Keratinocyte (primary cell): Measurements from ENCODE around the gene MTF1. TPM values are rescaled to one million over a fixed set of nuclear protein-coding genes. Genes with fewer than 3 reads are reported as not detected.

Experiments used
- DNase-seq: peaks from one replicate; pipeline ENCODE4 v3.0.0-alpha.2; 2011; ENCODE audit warnings: low read depth, missing footprints, low spot score
- FAIRE-seq: peaks from 2 replicates; lab custom pipeline; 2011; peaks lifted over from hg19 to GRCh38; lab: Jason Lieb, UNC
- H2AFZ ChIP-seq: 2 replicates; pipeline ENCODE4 v1.6.0; 2012; ENCODE audit warnings: low read length, control low read depth, inconsistent platforms; ENCODE audit not compliant: control insufficient read depth
- H3K27ac ChIP-seq: 2 replicates; pipeline ENCODE4 v1.5.1; 2011; ENCODE audit warnings: low read length; ENCODE audit not compliant: control insufficient read depth, insufficient read depth
- H3K27me3 ChIP-seq: 3 replicates; pipeline ENCODE4 v1.6.0; 2011; ENCODE audit warnings: low read length; ENCODE audit not compliant: control insufficient read depth, insufficient read depth; ENCODE audit errors: extremely low read depth
- H3K36me3 ChIP-seq, 2 experiments: 2 replicates in 1 of 2; 3 replicates in 1 of 2; pipeline ENCODE4 v1.5.1; 2011; ENCODE audit warnings: low read length in 2 of 2, mild to moderate bottlenecking in 1 of 2; ENCODE audit not compliant: control insufficient read depth in 2 of 2, insufficient read depth in 2 of 2; ENCODE audit errors: extremely low read depth in 1 of 2
- H3K4me1 ChIP-seq: 3 replicates; pipeline ENCODE4 v1.5.1; 2011; ENCODE audit warnings: low read length; ENCODE audit not compliant: control insufficient read depth, insufficient read depth; ENCODE audit errors: extremely low read depth
- H3K4me2 ChIP-seq: 3 replicates; pipeline ENCODE4 v1.6.0; 2011; ENCODE audit warnings: low read depth, low read length; ENCODE audit not compliant: control insufficient read depth, insufficient read depth; ENCODE audit errors: extremely low read depth
- H3K4me3 ChIP-seq, 3 experiments: fragments of 200-600 bp in 1 of 3; sonication (generic) in 1 of 3; 2 replicates in 2 of 3; 3 replicates in 1 of 3; pipeline ENCODE4 v1.5.1; 2011 to 2016; ENCODE audit warnings: low read length in 3 of 3, mild to moderate bottlenecking in 3 of 3, control low read depth in 2 of 3, inconsistent platforms in 1 of 3, low read depth in 1 of 3, mixed read lengths in 1 of 3, mixed run types in 1 of 3, moderate library complexity in 1 of 3; ENCODE audit not compliant: control insufficient read depth in 2 of 3, insufficient read depth in 2 of 3; ENCODE audit errors: extremely low read depth in 1 of 3
- H3K79me2 ChIP-seq: 2 replicates; pipeline ENCODE4 v1.6.0; 2012; ENCODE audit warnings: low read length; ENCODE audit not compliant: control insufficient read depth, insufficient read depth
- H3K9ac ChIP-seq: 3 replicates; pipeline ENCODE4 v1.6.0; 2011; ENCODE audit warnings: low read length; ENCODE audit not compliant: control insufficient read depth, insufficient read depth; ENCODE audit errors: extremely low read depth
- H3K9me1 ChIP-seq: 3 replicates; pipeline ENCODE4 v1.6.0; 2011; ENCODE audit warnings: low read length; ENCODE audit not compliant: control insufficient read depth, insufficient read depth; ENCODE audit errors: extremely low read depth
- H3K9me3 ChIP-seq: 2 replicates; pipeline ENCODE4 v1.5.1; 2012; ENCODE audit warnings: low read depth, low read length; ENCODE audit not compliant: control insufficient read depth
- H4K20me1 ChIP-seq: 3 replicates; pipeline ENCODE4 v1.6.0; 2011; ENCODE audit warnings: low read length; ENCODE audit not compliant: control insufficient read depth, insufficient read depth; ENCODE audit errors: extremely low read depth
- CTCF ChIP-seq, 3 experiments: IDR thresholded peaks in 1 of 3; conservative IDR thresholded peaks in 1 of 3; optimal IDR thresholded peaks in 1 of 3; 2 replicates in 2 of 3; 3 replicates in 1 of 3; pipeline versions ENCODE3 to v1.5.1; 2011; ENCODE audit warnings: low read length in 3 of 3, mild to moderate bottlenecking in 3 of 3, moderate library complexity in 2 of 3, control low read depth in 1 of 3, inconsistent platforms in 1 of 3; ENCODE audit not compliant: insufficient read depth in 2 of 3; ENCODE audit errors: extremely low read depth in 1 of 3
- EZH2 ChIP-seq: IDR thresholded peaks from one replicate; pipeline ENCODE4 v1.6.1; 2012; ENCODE audit warnings: inconsistent platforms, mild to moderate bottlenecking, low read length, moderate library complexity
- dilution Hi-C: fragments of 300-500 bp; cut with MboI; formaldehyde crosslinking; loops from one replicate; pipeline ENCODE4 v1.7.0; 2020; ENCODE audit warnings: low sequenced_read_pairs; ENCODE audit not compliant: extremely low pct_ligation_motif_present
- polyA plus RNA-seq, 5 experiments: library from polyadenylated mRNA; depleted of rRNA in 3 of 5; stranded (reverse) in 3 of 5; stranded (forward) in 1 of 5; unstranded in 1 of 5; fragments of >200 nt; gene quantifications; 1 replicate in 1 of 5; 2 replicates in 3 of 5; 3 replicates in 1 of 5; pipeline versions ENCODE4 v1.2.1 to v1.2.3, GENCODE V29; 2011 to 2012; ENCODE audit warnings: missing spikeins in 2 of 5, low read depth in 1 of 5, low replicate concordance in 1 of 5

MTF1 gene
- polyA plus RNA-seq, 1 donor (not counting 4 experiments of a cell fraction or from before 2014, with no cell fraction given): 13.1 TPM

GRCh38 chr1:37860346-37860666 is 914 bp upstream of the MTF1 start:
- H3K9me3 ChIP-seq: no peaks in the 10 kb centered on the region
- peaks cover 7 to 9% of the 10 kb centered on the region in 2 experiments for H3K36me3 ChIP-seq
- peaks cover 36% of the 10 kb centered on the region for H3K79me2 ChIP-seq
- dilution Hi-C loops: no loop called here
- H2AFZ ChIP-seq: peak overlapping the region; percentile 29
- no peaks in the 10 kb centered on the region for H3K9me1 ChIP-seq
- H3K27ac ChIP-seq: peak overlapping the region; percentile 95
- peak overlapping the region; percentile 99 for H3K9ac ChIP-seq
- peaks cover 33% of the 10 kb centered on the region for H3K4me1 ChIP-seq
- no peaks in the 10 kb centered on the region for H3K27me3 ChIP-seq
- no peak for DNase-seq
- no peak for FAIRE-seq
- no peaks in the 10 kb centered on the region for H4K20me1 ChIP-seq
- H3K4me3 ChIP-seq: peak overlapping the region; percentile 81 to 93 (median 81)
- peak overlapping the region; percentile 75 for H3K4me2 ChIP-seq
- TF ChIP-seq EZH2 (no peak), CTCF (optimal IDR thresholded peaks at IDR 0.05 in 1 of 3, IDR thresholded peaks at IDR 0.05 in 1 of 3, conservative IDR thresholded peaks at IDR 0.05 in 1 of 3; ENCODE audit: extremely low read depth in 1 of 3, insufficient read depth in 2 of 3, low read length in 3 of 3) (no peak)

GRCh38 chr1:37858931-37859506 is 373 bp downstream of the MTF1 start:
- Histone ChIP-seq H3K9ac (peak overlapping the region; percentile 99), H3K9me3 (no peaks in the 10 kb centered on the region), H4K20me1 (no peaks in the 10 kb centered on the region), H3K79me2 (peaks cover 47% of the 10 kb centered on the region), H3K36me3 (peaks cover 7 to 15% of the 10 kb centered on the region in 2 experiments), H3K9me1 (no peaks in the 10 kb centered on the region), H3K4me1 (peaks cover 26% of the 10 kb centered on the region), H3K27ac (peak overlapping the region; percentile 95), H3K4me2 (peak overlapping the region; percentile 91), H3K27me3 (no peaks in the 10 kb centered on the region), H2AFZ (peak overlapping the region; percentile 94), H3K4me3 (peak overlapping the region; percentile 93 to 100 (median 100))
- DNase-seq: no peak
- dilution Hi-C loops: no loop called here
- TF ChIP-seq CTCF (optimal IDR thresholded peaks at IDR 0.05 in 1 of 3, IDR thresholded peaks at IDR 0.05 in 1 of 3, conservative IDR thresholded peaks at IDR 0.05 in 1 of 3; ENCODE audit: extremely low read depth in 1 of 3, insufficient read depth in 2 of 3, low read length in 3 of 3) (no peak), EZH2 (no peak)
- FAIRE-seq: no peak
